RCC 7860 (cell line): ENCODE data around the gene PLPPR5.
"Not testable (repeated sequence)": the region's sequence is repeated elsewhere in the genome, so short reads cannot be mapped to it uniquely, and the experiment has no call there.

Experiments
- DNase-seq: peaks from one replicate; pipeline ENCODE4 v3.0.0-alpha.2; 2015; ENCODE audit warnings: low spot score
- FAIRE-seq: peaks from 2 replicates; lab custom pipeline; 2012; peaks lifted over from hg19 to GRCh38; lab: Jason Lieb, UNC

The PLPPR5 gene, protein sequence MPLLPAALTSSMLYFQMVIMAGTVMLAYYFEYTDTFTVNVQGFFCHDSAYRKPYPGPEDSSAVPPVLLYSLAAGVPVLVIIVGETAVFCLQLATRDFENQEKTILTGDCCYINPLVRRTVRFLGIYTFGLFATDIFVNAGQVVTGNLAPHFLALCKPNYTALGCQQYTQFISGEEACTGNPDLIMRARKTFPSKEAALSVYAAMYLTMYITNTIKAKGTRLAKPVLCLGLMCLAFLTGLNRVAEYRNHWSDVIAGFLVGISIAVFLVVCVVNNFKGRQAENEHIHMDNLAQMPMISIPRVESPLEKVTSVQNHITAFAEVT

DNA sequence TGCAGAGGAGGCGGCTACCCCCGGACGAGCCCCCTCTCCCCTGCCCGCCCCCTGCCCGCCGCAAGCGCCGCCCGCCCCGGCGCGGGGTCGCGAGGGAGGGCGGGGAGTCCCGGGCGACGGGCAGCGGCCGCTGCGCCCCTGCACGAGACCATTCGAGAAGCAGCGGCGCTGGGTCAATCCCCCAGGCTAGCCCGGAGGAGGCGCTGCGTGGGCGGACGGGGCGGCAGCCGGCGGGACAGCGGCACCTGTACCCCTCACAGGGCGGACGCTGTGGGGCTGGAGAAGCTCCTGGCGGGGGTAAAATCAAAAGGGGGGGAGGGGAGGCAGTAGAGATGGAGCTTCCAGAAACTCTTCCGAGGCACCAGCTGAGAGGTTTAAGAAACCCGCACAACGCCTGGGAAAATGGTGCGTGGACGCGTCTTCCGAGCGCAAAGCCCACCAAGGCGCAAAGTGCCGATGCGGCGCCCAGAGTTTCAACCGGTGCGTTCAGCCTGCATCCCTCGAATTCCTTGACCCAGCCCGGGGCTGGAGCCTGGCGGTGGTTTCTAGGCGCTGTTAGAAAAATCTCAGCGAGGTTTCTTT is at the start of gene PLPPR5:
TSS of gene PLPPR5 (minus strand) at position 1 of the 582 bp plus-strand sequence. CDS start 190 bp downstream, outside the sequence.
- FAIRE-seq (no peak), DNase-seq (no peak)

DNA sequence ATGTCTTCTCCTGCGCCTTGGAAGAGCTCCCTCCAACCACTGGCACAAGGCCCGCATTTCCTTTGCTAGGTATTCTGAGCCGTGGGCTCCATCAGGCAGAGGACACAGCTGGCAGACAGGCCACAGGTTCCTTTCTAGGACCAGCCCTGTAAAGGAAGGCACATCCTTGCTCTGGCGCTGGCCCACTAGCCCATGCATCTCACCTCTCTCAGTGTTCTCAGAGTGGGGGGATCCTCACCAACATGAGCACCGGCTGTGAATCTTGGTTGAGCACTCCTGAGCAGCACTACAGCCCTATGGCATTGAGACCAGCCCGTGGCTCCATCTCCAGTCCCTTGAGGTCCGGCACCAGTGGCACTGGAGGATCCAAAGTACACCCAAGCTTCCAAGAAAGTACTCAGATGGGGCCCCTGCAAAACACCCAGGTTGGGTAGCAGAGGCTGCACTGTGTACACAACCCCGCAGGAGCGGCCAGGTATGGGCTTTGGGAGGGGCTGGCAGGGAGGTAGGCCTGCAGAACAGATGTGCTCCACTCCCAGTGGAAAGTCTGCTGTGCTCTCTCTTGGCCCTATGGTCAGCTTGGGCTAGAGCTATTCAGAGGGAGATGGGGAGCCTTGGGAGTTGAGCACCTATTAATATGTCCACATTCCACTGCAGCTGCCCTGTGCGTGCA is 47.1 kb upstream of the PLPPR5 start:
- FAIRE-seq (no peak), DNase-seq (no peak)

DNA sequence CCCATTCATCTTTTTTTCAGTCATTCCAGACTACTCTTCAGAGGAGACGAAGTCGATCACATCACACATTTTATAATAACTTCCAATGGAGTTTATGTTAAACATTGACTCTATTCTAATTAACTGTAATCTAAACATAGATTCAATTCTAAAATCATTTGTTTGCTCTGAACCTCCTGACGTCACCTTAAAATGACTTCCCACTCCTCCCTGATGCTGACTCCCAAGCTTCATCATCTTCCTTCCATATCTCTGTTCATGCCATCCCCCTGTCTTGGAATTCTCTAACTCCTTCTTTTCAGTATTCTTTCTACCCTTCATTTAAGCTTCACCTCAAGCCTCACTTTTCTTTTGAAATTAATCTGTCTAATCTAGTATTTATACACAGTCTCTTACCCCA is 45.1 kb upstream of the PLPPR5 start:
- FAIRE-seq (no peak), DNase-seq (no peak)

DNA sequence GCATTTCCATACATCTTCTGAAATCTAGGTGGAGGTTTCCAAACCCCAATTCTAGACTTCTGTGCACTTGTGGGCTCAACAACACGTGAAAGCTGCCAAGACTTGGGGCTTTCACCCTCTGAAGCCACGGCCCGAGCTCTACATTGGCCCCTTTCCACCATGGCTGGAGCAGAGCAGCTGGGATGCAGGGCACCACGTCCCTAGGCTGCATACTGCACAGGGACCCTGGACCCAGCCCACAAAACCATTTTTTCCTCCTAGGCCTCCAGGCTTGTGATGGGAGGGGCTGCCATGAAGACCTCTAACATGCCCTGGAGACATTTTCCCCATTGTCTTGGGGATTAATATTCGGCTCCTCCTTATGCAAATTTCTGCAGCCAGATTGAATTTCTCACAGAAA is 32.1 kb upstream of the PLPPR5 start:
- DNase-seq, FAIRE-seq: not testable (repeated sequence)

DNA sequence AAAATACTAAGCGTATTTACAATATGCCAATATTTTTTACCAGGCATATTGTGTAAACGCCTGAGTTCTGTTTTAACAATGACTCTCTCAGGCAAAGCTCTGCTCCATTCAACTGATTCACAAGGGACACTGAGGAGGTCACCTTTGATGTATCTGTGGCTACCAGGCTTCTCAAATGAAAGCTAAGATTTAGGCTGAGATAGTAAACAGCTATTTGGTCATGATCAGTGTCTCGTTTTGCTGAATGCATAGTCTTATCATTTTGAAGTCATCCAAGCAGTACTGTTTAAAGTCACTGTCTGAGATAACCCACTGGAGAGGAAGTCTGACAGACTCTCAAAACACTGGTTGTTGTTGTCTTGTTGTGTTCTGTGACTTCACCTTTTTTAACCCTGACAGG is 13.7 kb upstream of the PLPPR5 start:
- FAIRE-seq = no peak
- no peak for DNase-seq

DNA sequence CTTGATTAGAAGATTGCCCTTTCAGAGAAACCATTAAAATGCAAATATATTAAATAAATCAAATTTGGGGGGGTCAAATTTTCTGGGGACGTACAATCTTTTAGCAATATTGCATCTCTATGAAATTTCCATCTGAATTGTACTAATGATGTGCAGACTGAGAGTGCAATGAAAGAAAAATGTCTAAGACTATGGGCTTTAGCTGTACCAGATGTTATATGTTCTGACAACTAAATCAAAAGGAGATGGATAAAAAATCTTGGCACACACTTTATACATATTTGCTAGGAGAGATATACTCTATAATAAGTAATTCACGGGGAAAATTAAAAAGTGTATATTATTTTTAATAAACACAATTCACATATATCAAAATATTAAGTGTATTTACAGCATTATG is 13.0 kb upstream of the PLPPR5 start:
- DNase-seq = no peak
- FAIRE-seq = no peak

DNA sequence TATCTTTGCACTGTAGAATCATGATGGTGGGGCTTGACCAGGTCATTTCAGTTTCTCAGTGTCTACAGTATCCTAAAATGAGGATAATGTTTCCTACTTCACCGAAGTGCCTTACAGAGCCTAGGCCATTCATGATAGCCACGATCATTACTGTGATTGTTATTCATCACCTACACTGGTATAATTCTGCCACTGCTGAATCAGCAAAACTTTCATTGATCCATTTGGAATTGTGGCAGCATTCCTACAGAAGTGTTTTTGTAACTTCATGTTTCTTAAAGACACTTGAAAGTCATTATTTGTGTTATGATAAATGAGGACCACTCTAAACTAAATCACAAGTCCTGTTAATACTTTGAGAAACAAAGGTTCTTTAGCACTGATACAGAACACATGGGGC is 6.0 kb upstream of the PLPPR5 start:
- FAIRE-seq = no peak
- DNase-seq = no peak

DNA sequence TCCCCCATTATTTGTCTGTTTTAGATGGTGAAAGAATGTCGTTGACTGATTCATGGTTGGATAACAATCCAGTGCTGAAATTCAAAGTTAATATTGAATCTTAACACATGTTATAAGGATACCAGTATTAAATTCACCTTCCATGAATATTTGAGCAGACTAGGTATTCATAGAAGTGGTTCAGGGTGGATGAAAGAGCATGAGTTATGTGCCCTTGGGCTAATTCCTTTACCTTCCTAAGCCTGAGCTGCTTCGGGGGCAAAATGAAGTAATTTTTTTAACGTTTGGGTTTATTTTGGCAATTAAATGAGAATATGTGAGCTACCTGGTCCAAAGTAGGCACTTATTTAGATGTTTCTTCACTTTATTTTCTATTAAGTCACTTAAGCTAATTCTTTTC is 2.7 kb upstream of the PLPPR5 start:
- DNase-seq (no peak), FAIRE-seq (no peak)

DNA sequence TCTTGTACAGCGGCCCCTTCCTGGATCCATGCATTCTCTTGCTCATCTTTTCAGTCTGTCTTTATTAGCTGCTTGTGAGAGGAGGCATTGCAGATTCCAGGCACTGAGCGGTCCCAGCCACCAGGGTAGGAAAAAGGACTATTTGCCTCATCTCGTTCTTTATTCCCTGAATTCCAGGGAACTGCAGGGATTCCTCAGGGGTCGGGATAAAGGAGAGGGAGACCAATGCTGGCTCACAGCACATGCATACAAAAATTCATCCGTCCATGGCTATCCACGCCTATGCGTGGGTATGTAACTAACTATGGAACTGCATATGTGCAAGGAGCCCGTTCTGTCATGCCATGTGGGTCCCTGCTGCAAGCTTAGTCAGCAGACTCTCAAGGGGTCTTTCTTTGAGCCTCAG is 879 bp upstream of the PLPPR5 start:
- no peak for DNase-seq
- no peak for FAIRE-seq

DNA sequence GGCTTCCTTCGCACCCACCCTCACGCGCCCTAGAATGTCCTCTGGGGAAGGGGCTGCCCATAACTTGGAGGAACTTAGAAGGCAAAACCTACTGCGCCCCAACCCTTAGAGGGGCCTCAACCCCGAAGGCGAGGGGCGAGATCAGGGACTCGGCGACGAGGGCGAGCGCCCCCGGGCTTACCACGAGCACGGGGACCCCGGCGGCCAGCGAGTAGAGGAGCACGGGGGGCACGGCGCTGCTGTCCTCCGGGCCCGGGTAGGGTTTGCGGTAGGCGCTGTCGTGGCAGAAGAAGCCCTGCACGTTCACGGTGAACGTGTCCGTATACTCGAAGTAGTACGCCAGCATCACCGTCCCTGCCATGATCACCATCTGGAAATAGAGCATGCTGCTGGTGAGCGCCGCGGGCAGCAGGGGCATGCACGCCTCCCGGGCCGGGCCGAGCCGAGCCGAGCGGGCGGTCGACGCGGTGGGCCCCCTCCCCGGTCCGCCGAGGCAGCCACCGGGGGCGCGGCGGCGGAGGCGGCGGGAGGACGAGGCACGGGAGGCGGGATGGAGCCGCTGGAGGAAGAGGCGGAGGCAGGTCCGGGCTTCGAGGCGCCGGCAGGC is 304 bp downstream of the PLPPR5 start:
- FAIRE-seq (no peak), DNase-seq (no peak)

DNA sequence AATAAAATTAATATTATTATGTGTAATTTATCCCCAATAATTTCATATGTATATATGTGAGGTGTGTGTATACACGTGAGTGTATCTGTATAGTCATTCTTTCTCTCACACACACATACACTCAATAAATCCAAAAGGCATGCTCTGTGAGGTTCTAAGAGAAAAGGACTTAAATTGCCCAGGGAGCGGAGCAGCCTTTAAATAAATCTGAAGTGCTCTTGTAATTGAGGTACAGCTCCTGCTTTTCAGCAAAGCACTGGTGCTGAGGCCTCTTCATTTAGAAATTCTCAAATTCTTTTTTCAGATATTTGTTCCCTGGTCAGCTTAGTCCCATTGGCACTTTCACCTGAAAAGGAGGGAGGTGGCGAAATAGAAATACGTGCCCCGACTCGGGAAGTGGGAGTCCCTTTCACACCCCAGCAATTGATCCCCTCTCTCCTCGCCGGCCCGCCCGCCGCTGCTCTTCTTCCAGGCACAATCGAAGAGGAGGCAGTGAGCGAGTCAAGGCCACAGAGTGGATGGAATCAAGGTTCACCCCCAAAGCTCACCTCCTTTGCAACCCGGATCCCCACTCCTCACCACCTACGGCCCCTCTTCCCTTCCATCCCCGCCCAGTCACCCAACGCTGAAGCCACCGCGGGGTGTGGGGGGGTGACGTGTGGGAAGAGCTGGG is 944 bp downstream of the PLPPR5 start:
- FAIRE-seq (no peak), DNase-seq (no peak)

DNA sequence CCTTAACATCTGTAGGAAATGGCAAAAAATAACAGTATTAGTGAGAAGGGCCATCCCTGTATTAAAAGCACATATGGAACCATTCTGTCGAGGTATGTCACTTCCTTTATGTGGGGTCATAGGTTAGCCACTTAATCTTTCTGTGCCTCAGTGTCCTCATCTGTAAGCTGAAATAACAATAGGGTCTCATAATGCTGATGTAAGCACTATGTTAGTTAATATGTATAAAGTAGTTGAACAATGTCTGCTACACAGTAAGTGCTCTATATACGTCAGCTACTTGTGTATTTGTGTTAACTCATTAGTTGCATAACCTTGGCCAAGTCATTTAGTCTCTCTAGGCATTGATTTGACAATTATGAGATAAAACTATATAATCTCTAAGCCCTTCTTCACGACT is 11.8 kb downstream of the PLPPR5 start:
- FAIRE-seq (no peak), DNase-seq (no peak)

DNA sequence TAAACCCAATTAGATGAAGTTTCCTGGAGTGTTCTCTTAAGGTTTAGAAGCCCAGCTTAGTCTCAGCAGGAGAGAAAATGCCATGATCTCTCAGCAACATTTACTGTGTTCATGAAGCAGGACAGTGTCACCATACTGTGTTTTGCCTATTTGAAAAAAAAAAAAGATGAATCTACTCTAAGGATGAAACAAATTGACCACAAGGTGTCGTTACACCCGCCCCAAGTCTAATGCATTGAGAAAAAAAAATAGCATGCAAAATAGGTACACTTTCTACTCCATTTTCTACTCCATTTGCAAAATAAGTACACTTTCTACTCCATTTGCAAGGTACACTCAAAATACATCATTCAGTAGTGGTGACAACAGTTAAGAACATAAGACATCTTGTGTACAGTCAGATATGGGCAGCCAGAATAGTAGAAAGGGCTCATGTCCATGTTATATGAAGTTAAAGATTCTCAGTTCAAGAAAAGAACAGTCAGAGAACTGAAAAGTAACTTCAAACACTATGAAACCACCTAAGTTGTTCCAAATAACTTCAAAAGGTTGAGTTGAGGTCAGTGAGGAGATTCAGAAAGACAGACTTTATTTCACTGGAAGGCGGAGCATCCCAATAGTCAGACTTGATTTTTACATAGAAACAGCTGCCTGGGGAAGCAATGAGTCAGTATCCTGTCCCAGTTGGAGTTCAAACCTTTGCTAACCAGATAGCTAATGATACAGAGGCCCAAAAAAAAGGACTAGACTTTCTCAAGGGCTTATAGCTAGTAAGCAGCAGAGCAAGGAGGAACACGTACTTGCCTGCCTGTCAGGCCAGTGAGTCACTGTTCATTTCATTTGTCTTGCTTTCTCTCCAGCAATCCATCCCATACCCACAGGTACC is 13.3 kb downstream of the PLPPR5 start:
- DNase-seq (peak; percentile 91), FAIRE-seq (peak; percentile 98)

DNA sequence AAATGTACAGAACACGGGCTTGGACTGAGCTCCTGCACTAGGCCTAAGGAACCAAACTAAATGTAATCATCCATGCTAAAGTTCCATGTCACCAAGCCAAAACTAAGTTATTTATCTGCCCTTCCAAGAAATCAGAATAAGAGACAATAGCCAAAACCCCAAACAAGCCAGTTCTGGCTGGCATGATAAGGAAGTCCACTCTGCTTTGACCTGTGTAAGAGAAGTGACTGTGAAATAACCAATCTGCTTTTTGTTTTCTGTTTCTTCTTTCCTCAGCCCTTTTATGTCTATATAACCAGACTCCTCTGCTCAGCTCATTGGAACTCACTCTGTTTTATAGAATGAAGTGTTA is 15.1 kb downstream of the PLPPR5 start:
- FAIRE-seq (peak; percentile 27), DNase-seq (no peak)

DNA sequence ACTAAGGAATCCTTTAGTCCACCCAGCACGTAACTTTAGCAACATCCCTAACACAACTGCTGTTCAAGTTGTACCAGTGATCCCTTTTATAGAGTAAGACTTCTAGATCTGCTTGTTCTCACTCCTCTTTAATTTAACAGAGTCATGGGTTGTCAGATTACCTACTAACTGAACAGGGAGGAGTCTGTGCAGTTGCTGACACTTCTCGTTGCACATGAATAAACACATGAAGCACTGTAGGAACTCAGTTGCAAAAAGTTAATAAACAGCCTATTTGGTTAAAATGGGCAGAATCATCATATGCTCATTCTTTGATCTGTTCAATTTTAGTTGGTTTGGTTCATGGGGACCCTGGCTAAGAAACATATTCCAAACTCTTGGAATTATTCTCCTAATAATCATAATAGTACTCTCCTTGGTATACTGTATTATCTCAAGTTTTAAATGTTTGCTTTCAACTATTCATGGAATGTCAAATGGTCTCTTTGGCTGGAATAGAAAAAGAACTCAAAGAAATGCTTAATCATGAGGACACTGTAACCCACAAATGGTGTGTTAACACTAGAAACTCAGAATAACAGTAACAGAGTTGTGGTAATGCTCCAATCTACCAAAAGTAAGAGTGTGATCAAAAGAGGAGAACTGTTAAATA is 15.6 kb downstream of the PLPPR5 start:
- DNase-seq = peak; percentile 67
- FAIRE-seq = peak; percentile 97

DNA sequence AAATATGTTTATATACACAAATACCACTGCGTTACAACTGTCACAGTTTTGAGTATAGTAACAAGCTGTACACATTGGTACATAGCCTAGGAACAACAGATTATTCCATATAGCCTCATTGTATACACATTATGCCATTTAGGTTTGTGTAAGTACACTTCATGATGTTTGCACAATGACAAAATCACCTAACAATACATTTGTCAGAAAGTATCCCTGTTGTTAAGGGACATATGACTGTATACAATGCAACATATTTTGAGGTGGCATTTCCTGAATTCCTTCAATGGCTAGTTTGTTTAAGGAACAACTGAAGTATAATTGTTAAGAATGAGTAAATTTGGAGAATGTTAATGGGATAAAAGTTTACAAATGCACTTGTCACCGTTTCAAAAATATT is 19.0 kb downstream of the PLPPR5 start:
- FAIRE-seq (no peak), DNase-seq (no peak)

DNA sequence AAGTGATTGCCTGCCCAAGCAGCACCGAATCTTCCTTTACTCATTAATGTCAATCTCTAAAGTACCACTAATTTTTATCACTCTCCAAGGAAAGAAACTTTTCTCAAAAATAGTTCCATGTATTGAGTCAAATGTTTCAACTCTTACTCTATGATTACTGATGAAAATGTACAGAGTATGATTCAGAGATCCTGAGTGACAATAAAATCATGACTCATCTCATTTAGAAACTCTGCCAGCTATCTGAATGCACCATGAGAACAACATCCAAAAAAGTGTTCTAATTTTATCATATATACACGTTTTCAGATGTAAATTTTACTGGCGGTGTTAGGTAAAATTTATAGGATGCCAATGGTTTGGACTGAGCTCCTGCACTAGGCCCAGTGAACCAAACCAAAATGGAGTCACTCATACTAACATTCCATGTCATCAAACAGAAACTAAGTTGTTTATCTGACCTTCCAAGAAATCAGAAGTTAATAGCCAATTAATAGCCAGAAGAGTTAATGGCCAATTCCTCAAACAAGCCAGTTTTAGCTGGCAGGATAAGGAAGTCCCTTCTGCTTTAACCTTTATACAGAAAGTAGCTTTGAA is 22.6 kb downstream of the PLPPR5 start:
- FAIRE-seq (peak; percentile 86), DNase-seq (peak; percentile 28)

DNA sequence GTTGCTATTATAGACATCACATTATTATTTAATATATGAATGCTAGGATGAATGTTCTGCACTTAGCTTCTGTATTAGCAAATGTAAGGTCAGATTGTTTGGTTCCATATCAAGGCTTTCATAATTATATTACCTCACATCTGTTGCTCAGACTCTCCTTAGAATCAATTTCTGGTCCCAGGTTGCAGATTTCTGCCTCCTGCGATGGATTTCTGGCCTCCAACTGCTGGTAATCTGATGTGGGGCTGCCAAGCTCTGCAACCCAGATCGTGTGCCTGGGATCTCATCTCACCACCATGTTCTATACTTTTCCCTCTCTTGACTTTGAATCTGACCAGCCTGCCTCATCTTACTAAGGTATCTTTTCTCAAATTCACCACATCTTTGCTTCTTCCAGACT is 25.2 kb downstream of the PLPPR5 start:
- DNase-seq = no peak
- FAIRE-seq = no peak

DNA sequence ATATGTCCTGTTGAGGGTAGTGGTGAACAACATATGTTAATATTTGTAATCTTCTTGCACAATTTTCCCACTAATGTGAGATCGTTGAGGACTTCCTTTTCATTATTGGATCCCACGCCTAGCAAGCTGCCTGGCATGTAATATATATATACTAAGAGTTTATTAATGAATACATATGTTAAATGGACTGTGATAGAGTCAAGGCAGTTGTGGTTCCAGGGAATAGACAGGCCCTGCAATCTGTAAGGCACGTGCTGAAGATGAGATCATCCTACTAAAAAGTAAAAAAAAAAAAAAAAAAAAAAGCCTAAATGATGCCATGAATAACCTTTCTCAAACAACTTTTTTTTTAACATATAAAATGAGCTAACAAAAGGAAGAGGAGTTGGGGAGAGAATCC is 28.9 kb downstream of the PLPPR5 start:
- DNase-seq = no peak
- FAIRE-seq = no peak
